Head of caudate nucleus (tissue), 42 donors: ENCODE results near the gene ZNF280B.
"Not testable (repeated sequence)": the region's sequence is repeated elsewhere in the genome, so short reads cannot be mapped to it uniquely, and the experiment has no call there.

Experiments used
- DNase-seq, 42 donors: peaks; one replicate each; pipeline versions ENCODE4 v3.0.0 to v3.0.0-alpha.2; 2020 to 2021; ENCODE audit warnings: mixed read lengths in 7 of 42
- intact Hi-C: fragments of 100-400 bp; cut with DNase I; formaldehyde crosslinking; loops from one replicate; pipeline ENCODE4 v1.15.0; 2022

Gene ZNF280B

GRCh38 chr22:22514431-22514830 lies 5.9 kb upstream of the ZNF280B start:
- intact Hi-C loops, DNase-seq: not testable (repeated sequence)

GRCh38 chr22:22513619-22514018 lies 5.1 kb upstream of the ZNF280B start:
- intact Hi-C loops, result no loop called here
- no peak for DNase-seq

GRCh38 chr22:22512951-22513350 lies 4.4 kb upstream of the ZNF280B start:
- intact Hi-C loops, result no loop called here
- no peak for DNase-seq

GRCh38 chr22:22510833-22511232 lies 2.3 kb upstream of the ZNF280B start:
- intact Hi-C loops, result not testable (repeated sequence)

GRCh38 chr22:22509912-22510311 lies 1.4 kb upstream of the ZNF280B start:
- intact Hi-C loops, DNase-seq: not testable (repeated sequence)

More at GRCh38 chr22:22510833-22511232, 2.3 kb upstream of the ZNF280B start:
- DNase-seq, result not testable (repeated sequence)

- intact Hi-C loops, result no loop called here
- peak in 1 of 42 donors; percentile 1 for DNase-seq
Observed at GRCh38 chr22:22507743-22508273, 734 bp downstream of the ZNF280B start.

GRCh38 chr22:22506736-22507135 lies 1.8 kb downstream of the ZNF280B start:
- DNase-seq, result no peak
- intact Hi-C loops, result no loop called here

- intact Hi-C loops, result no loop called here
- DNase-seq, result no peak
Observed at GRCh38 chr22:22498267-22498666, 10.3 kb downstream of the ZNF280B start.

GRCh38 chr22:22491589-22491988 lies 17.0 kb downstream of the ZNF280B start:
- DNase-seq, intact Hi-C loops: not testable (repeated sequence)

GRCh38 chr22:22488736-22489135 lies 19.8 kb downstream of the ZNF280B start:
- intact Hi-C loops, result no loop called here
- DNase-seq, result no peak

- DNase-seq, result no peak
- intact Hi-C loops, result no loop called here
Observed at GRCh38 chr22:22487869-22488597, 20.5 kb downstream of the ZNF280B start.

GRCh38 chr22:22487059-22487458 lies 21.5 kb downstream of the ZNF280B start:
- intact Hi-C loops, result no loop called here
- DNase-seq, result no peak

GRCh38 chr22:22486132-22486899 lies 22.2 kb downstream of the ZNF280B start:
- DNase-seq, result no peak
- intact Hi-C loops, result no loop called here

GRCh38 chr22:22485524-22485923 lies 23.0 kb downstream of the ZNF280B start:
- intact Hi-C loops, result no loop called here
- no peak for DNase-seq

- intact Hi-C loops, result no loop called here
- no peak for DNase-seq
Observed at GRCh38 chr22:22484023-22484422, 24.5 kb downstream of the ZNF280B start.

GRCh38 chr22:22480940-22481339 lies 27.6 kb downstream of the ZNF280B start:
- intact Hi-C loops, result no loop called here
- no peak for DNase-seq

- intact Hi-C loops, result no loop called here
- DNase-seq, result no peak
Observed at GRCh38 chr22:22479999-22480532, 28.5 kb downstream of the ZNF280B start.

GRCh38 chr22:22479116-22479515 lies 29.4 kb downstream of the ZNF280B start:
- intact Hi-C loops, result no loop called here
- DNase-seq, result no peak

GRCh38 chr22:22478470-22478869 lies 30.1 kb downstream of the ZNF280B start:
- DNase-seq, result no peak
- intact Hi-C loops, result no loop called here

GRCh38 chr22:22474733-22475132 lies 33.8 kb downstream of the ZNF280B start:
- DNase-seq, result no peak
- intact Hi-C loops, result no loop called here
